Natural killer cell (primary cell): ENCODE data around the gene SLC24A3. TPM values are rescaled to one million over a fixed set of nuclear protein-coding genes. Genes with fewer than 3 reads are reported as not detected.

Source experiments
- ATAC-seq, 3 donors: fragments of 150-1000 bp in 2 of 3; fragments of 200-7000 bp in 1 of 3; cut with Tn5 transposase; 1 replicate in 1 of 3; 2 replicates in 2 of 3; pipeline ENCODE4 v1.10.0; 2021; ENCODE audit warnings: mild to moderate bottlenecking in 2 of 3, moderate library complexity in 2 of 3
- DNase-seq, 2 donors: peaks; one replicate each; pipeline versions ENCODE4 v3.0.0 to v3.0.0-alpha.2; 2013 to 2021; ENCODE audit warnings: mixed read lengths in 1 of 2
- H3K27ac ChIP-seq: one replicate; pipeline ENCODE4 v1.5.1; 2013; ENCODE audit warnings: mild to moderate bottlenecking, low read length
- H3K27me3 ChIP-seq: one replicate; pipeline ENCODE4 v1.6.1; 2013; ENCODE audit warnings: low read length; ENCODE audit not compliant: control insufficient read depth, insufficient read depth
- H3K36me3 ChIP-seq: one replicate; pipeline ENCODE4 v1.6.1; 2013; ENCODE audit warnings: low read length; ENCODE audit not compliant: control insufficient read depth, insufficient read depth
- H3K4me1 ChIP-seq: one replicate; pipeline ENCODE4 v1.6.1; 2013; ENCODE audit warnings: low read length; ENCODE audit not compliant: control insufficient read depth, insufficient read depth
- H3K4me3 ChIP-seq: one replicate; pipeline ENCODE4 v1.5.1; 2013; ENCODE audit warnings: low read length
- H3K9me3 ChIP-seq: one replicate; pipeline ENCODE4 v1.6.1; 2013; ENCODE audit warnings: low read length; ENCODE audit not compliant: control insufficient read depth, insufficient read depth
- H3K27ac Mint-ChIP-seq, 2 donors: one replicate each; pipeline ENCODE4 v1.8.0; 2022; ENCODE audit warnings: mild to moderate bottlenecking in 2 of 2, mixed read lengths in 2 of 2, moderate library complexity in 1 of 2
- H3K27me3 Mint-ChIP-seq, 2 donors: one replicate each; pipeline ENCODE4 v1.8.0; 2022; ENCODE audit warnings: low read depth in 2 of 2, mixed read lengths in 2 of 2
- H3K36me3 Mint-ChIP-seq: one replicate; pipeline ENCODE4 v1.8.0; 2022; ENCODE audit warnings: mixed read lengths
- H3K4me1 Mint-ChIP-seq, 2 donors: one replicate each; pipeline ENCODE4 v1.8.0; 2022; ENCODE audit warnings: mixed read lengths in 2 of 2
- H3K4me3 Mint-ChIP-seq: one replicate; pipeline ENCODE4 v1.8.0; 2022; ENCODE audit warnings: mild to moderate bottlenecking, moderate library complexity, mixed read lengths
- H3K9me3 Mint-ChIP-seq, 2 donors: one replicate each; pipeline ENCODE4 v1.8.0; 2022; ENCODE audit warnings: mixed read lengths in 2 of 2
- CTCF ChIP-seq: fragments of 200-600 bp; IDR thresholded peaks from one replicate; pipeline ENCODE4 v1.8.0; 2022; ENCODE audit warnings: antibody characterized with exemption
- WGBS: methylation state at CpG from one replicate; pipeline ENCODE4 v1.1.7; 2013; ENCODE audit warnings: missing lambda C conversion rate; ENCODE audit not compliant: insufficient coverage; 5-methylcytosine and 5-hydroxymethylcytosine counted together
- intact Hi-C: fragments of 100-400 bp; cut with micrococcal nuclease; formaldehyde crosslinking; loops from one replicate; pipeline ENCODE4 v1.14.2; 2022
- total RNA-seq, 4 donors: library from RNA; stranded (reverse); fragments of 120-200 nt in 1 of 4; gene quantifications; one replicate each; pipeline versions ENCODE4 v1.2.3 to v1.2.4, GENCODE V29; 2013 to 2022

Gene SLC24A3
- total RNA-seq, 3 donors from 2014 or later (not counting 1 experiment from before 2014, with no cell fraction given), result 0.09 to 5.5 (median 0.99) TPM

DNA sequence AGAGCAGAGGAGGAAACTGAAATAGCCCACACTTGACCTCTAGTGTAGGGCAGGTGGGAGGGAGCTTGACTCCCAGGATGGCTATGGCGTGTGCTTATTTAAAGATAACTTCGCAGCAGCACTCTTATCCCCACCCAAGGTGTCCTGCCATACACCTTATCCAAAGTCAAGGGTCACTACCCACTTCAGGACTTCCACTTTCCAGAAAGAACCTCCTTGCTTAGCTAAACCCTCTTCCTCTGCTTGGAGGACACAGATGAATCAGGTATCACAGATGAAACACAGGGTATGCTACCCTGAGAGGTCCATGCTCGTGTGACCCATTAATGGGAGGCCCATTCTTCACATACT, 547.9 kb downstream of the SLC24A3 start:
- H3K27ac ChIP-seq, result no peak overlapping the region
- ATAC-seq, result no peak
- Mint-ChIP-seq H3K9me3 (no peaks in the 10 kb centered on the region), H3K27me3 (peaks cover 39 to 40% of the 10 kb centered on the region in 2 donors), H3K27ac (no peak overlapping the region), H3K4me3 (no peak overlapping the region), H3K36me3 (no peaks in the 10 kb centered on the region), H3K4me1 (no peaks in the 10 kb centered on the region)
- intact Hi-C loops, result no loop called here
- DNase-seq, result no peak
- no peaks in the 10 kb centered on the region for H3K9me3 ChIP-seq
- H3K36me3 ChIP-seq, result no peaks in the 10 kb centered on the region
- H3K4me1 ChIP-seq, result peaks cover 21% of the 10 kb centered on the region
- peaks cover 9% of the 10 kb centered on the region for H3K27me3 ChIP-seq
- WGBS, result 91% methylated on average over 3 of the region's 3 CpGs
- H3K4me3 ChIP-seq, result no peak overlapping the region
- TF ChIP-seq CTCF, result no peak

GRCh38 chr20:19761326-19761725, 548.9 kb downstream of the SLC24A3 start:
- no peaks in the 10 kb centered on the region for H3K4me1 Mint-ChIP-seq

GRCh38 chr20:19761841-19762240, 549.4 kb downstream of the SLC24A3 start:
- Mint-ChIP-seq H3K4me1 (no peaks in the 10 kb centered on the region), H3K27me3 (peaks cover 34 to 39% of the 10 kb centered on the region in 2 donors), H3K36me3 (no peaks in the 10 kb centered on the region), H3K27ac (no peak overlapping the region), H3K9me3 (no peaks in the 10 kb centered on the region), H3K4me3 (no peak overlapping the region)
- H3K27me3 ChIP-seq, result peaks cover 7% of the 10 kb centered on the region
- no peak overlapping the region for H3K4me3 ChIP-seq
- WGBS, result 83% methylated on average over 1 of the region's 2 CpGs
- H3K4me1 ChIP-seq, result peaks cover 21% of the 10 kb centered on the region
- no peaks in the 10 kb centered on the region for H3K36me3 ChIP-seq
- intact Hi-C loops, result no loop called here
- no peak overlapping the region for H3K27ac ChIP-seq
- no peak for TF ChIP-seq CTCF
- no peaks in the 10 kb centered on the region for H3K9me3 ChIP-seq
- DNase-seq (no peak), ATAC-seq (no peak)

More at GRCh38 chr20:19761326-19761725, 548.9 kb downstream of the SLC24A3 start:
- no peak overlapping the region for H3K4me3 Mint-ChIP-seq
- H3K27me3 Mint-ChIP-seq, result peaks cover 36 to 39% of the 10 kb centered on the region in 2 donors
- TF ChIP-seq CTCF, result no peak
- no peaks in the 10 kb centered on the region for H3K9me3 Mint-ChIP-seq
- H3K9me3 ChIP-seq, result no peaks in the 10 kb centered on the region
- peaks cover 21% of the 10 kb centered on the region for H3K4me1 ChIP-seq
- H3K4me3 ChIP-seq, result no peak overlapping the region
- no peak for ATAC-seq
- H3K36me3 Mint-ChIP-seq, result no peaks in the 10 kb centered on the region
- H3K36me3 ChIP-seq, result no peaks in the 10 kb centered on the region
- H3K27ac ChIP-seq, result no peak overlapping the region
- no peak for DNase-seq
- intact Hi-C loops, result no loop called here
- H3K27ac Mint-ChIP-seq, result no peak overlapping the region
- peaks cover 9% of the 10 kb centered on the region for H3K27me3 ChIP-seq

DNA sequence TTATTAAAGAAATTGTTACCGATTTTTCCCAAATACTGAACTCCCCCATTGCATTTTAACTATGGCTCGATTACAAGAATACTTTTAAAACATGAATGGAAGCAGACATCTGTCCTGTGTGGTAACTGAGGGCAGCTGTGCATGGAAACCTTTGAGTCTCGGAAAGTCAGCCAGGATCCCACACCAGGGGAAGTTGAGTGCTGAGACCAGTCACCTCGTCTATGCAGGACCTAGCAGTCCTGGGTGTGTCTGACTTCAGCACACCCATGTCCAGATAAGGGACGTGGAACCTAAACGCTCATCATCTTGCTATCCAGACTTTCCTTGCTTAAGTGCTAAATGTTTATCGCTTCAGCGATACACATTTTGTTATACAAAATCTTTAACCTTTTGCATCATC, 551.8 kb downstream of the SLC24A3 start:
- H3K4me3 ChIP-seq, result no peak overlapping the region
- H3K27ac ChIP-seq, result no peak overlapping the region
- peaks cover 23 to 42% of the 10 kb centered on the region in 2 donors for H3K27me3 Mint-ChIP-seq
- no peak overlapping the region for H3K27ac Mint-ChIP-seq
- no peak for DNase-seq
- H3K36me3 ChIP-seq, result no peaks in the 10 kb centered on the region
- H3K4me1 ChIP-seq, result peaks cover 3% of the 10 kb centered on the region
- no peaks in the 10 kb centered on the region for H3K36me3 Mint-ChIP-seq
- no peaks in the 10 kb centered on the region for H3K4me1 Mint-ChIP-seq
- no peaks in the 10 kb centered on the region for H3K9me3 ChIP-seq
- no peak for ATAC-seq
- no peak overlapping the region for H3K4me3 Mint-ChIP-seq
- no peaks in the 10 kb centered on the region for H3K9me3 Mint-ChIP-seq
- intact Hi-C loops, result no loop called here
- WGBS, result 82% methylated on average over 7 of the region's 8 CpGs
- no peaks in the 10 kb centered on the region for H3K27me3 ChIP-seq
- TF ChIP-seq CTCF, result no peak
